K562 (cell line): Measurements from ENCODE around the gene PUM1.

Experiments used
- HDAC3 ChIP-seq: fragments of 450-650 bp; IDR thresholded peaks from 2 replicates; pipeline ENCODE4 v1.6.1; 2018; ENCODE audit warnings: borderline replicate concordance, mild to moderate bottlenecking, moderate library complexity; ENCODE audit not compliant: partially characterized antibody
- NFRKB ChIP-seq: fragments of 450-650 bp; IDR thresholded peaks from 2 replicates; pipeline ENCODE4 v1.6.1; 2016; ENCODE audit warnings: low read depth
- SP2 ChIP-seq: IDR thresholded peaks from 2 replicates; pipeline ENCODE4 v1.6.1; 2011; ENCODE audit warnings: mild to moderate bottlenecking, low read depth, low read length, moderate library complexity; ENCODE audit not compliant: poor library complexity, severe bottlenecking; ENCODE audit errors: extremely low read depth
- TF ChIP-seq, protein P1 (sequence below), 2 experiments: fragments of 450-650 bp in 1 of 2; sonication (generic) in 1 of 2; formaldehyde crosslinking in 1 of 2; IDR thresholded peaks; 2 replicates each; pipeline versions ENCODE4 v1.7.1 to v1.9.0; 2016 to 2022; ENCODE audit warnings: inconsistent platforms in 1 of 2, mild to moderate bottlenecking in 1 of 2, missing genetic modification reagents in 1 of 2

GRCh38 chr1:30982937-30983336 is 82.6 kb downstream of the PUM1 start:
- TF ChIP-seq, protein P1, sequence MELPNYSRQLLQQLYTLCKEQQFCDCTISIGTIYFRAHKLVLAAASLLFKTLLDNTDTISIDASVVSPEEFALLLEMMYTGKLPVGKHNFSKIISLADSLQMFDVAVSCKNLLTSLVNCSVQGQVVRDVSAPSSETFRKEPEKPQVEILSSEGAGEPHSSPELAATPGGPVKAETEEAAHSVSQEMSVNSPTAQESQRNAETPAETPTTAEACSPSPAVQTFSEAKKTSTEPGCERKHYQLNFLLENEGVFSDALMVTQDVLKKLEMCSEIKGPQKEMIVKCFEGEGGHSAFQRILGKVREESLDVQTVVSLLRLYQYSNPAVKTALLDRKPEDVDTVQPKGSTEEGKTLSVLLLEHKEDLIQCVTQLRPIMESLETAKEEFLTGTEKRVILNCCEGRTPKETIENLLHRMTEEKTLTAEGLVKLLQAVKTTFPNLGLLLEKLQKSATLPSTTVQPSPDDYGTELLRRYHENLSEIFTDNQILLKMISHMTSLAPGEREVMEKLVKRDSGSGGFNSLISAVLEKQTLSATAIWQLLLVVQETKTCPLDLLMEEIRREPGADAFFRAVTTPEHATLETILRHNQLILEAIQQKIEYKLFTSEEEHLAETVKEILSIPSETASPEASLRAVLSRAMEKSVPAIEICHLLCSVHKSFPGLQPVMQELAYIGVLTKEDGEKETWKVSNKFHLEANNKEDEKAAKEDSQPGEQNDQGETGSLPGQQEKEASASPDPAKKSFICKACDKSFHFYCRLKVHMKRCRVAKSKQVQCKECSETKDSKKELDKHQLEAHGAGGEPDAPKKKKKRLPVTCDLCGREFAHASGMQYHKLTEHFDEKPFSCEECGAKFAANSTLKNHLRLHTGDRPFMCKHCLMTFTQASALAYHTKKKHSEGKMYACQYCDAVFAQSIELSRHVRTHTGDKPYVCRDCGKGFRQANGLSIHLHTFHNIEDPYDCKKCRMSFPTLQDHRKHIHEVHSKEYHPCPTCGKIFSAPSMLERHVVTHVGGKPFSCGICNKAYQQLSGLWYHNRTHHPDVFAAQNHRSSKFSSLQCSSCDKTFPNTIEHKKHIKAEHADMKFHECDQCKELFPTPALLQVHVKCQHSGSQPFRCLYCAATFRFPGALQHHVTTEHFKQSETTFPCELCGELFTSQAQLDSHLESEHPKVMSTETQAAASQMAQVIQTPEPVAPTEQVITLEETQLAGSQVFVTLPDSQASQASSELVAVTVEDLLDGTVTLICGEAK (IDR thresholded peaks at IDR 0.05): no peak
- TF ChIP-seq, protein P1 (CRISPR knock-in tag; IDR thresholded peaks at IDR 0.05): no peak
- no peak for TF ChIP-seq NFRKB
- no peak for TF ChIP-seq SP2
- TF ChIP-seq HDAC3: no peak
